MM.1S (cell line): ENCODE measurements around the gene ADGRV1.

Experiments
- DNase-seq: peaks from one replicate; pipeline ENCODE4 v3.0.0-alpha.2; 2015
- H2AFZ ChIP-seq: fragments of 300-600 bp; sonication (generic); 2 replicates; pipeline ENCODE4 v1.6.0; 2016; ENCODE audit warnings: antibody characterized with exemption, low read length
- H3F3A ChIP-seq: fragments of 300-600 bp; sonication (generic); 2 replicates; pipeline ENCODE4 v1.6.1; 2016; ENCODE audit warnings: mild to moderate bottlenecking, antibody characterized with exemption, low read length, moderate library complexity, mixed read lengths; ENCODE audit not compliant: insufficient read depth
- H3K27ac ChIP-seq: fragments of 300-600 bp; sonication (generic); 2 replicates; pipeline ENCODE4 v1.5.1; 2016; ENCODE audit warnings: mild to moderate bottlenecking, low read length
- H3K27me3 ChIP-seq: fragments of 300-600 bp; sonication (generic); replicated peaks from 2 replicates; pipeline ENCODE4 v1.6.0; 2016; ENCODE audit warnings: low read length; ENCODE audit not compliant: insufficient read depth
- H3K36me3 ChIP-seq: fragments of 300-600 bp; sonication (generic); replicated peaks from 2 replicates; pipeline ENCODE4 v1.6.1; 2016; ENCODE audit warnings: mild to moderate bottlenecking, low read length, mixed read lengths; ENCODE audit not compliant: insufficient read depth
- H3K4me1 ChIP-seq: fragments of 300-600 bp; sonication (generic); 2 replicates; pipeline ENCODE4 v1.6.1; 2016; ENCODE audit warnings: low read length, mixed read lengths
- H3K4me2 ChIP-seq: fragments of 300-600 bp; sonication (generic); 2 replicates; pipeline ENCODE4 v1.6.0; 2016; ENCODE audit warnings: low read depth, low read length
- H3K4me3 ChIP-seq: fragments of 300-600 bp; sonication (generic); 2 replicates; pipeline ENCODE4 v1.5.1; 2016; ENCODE audit warnings: low read length, mixed read lengths
- H3K79me2 ChIP-seq: fragments of 300-600 bp; sonication (generic); 2 replicates; pipeline ENCODE4 v1.6.1; 2016; ENCODE audit warnings: mixed run types, low read length, mixed read lengths
- H3K9ac ChIP-seq: fragments of 300-600 bp; sonication (generic); 2 replicates; pipeline ENCODE4 v1.6.1; 2016; ENCODE audit warnings: low read length, mixed read lengths
- H3K9me2 ChIP-seq: fragments of 300-600 bp; sonication (generic); replicated peaks from 2 replicates; pipeline ENCODE4 v1.6.1; 2016; ENCODE audit warnings: mild to moderate bottlenecking, low read length, mixed read lengths; ENCODE audit not compliant: insufficient read depth
- H3K9me3 ChIP-seq: fragments of 300-600 bp; sonication (generic); replicated peaks from 2 replicates; pipeline ENCODE4 v1.6.1; 2016; ENCODE audit warnings: mild to moderate bottlenecking, low read length, mixed read lengths; ENCODE audit not compliant: insufficient read depth
- H4K20me1 ChIP-seq: fragments of 300-600 bp; sonication (generic); 2 replicates; pipeline ENCODE4 v1.6.1; 2016; ENCODE audit warnings: mild to moderate bottlenecking, low read length, moderate library complexity, mixed read lengths; ENCODE audit not compliant: insufficient read depth
- EZH2 ChIP-seq: fragments of 300-600 bp; sonication (generic); optimal IDR thresholded peaks from 2 replicates; pipeline ENCODE3; 2017; ENCODE audit warnings: low read depth, mild to moderate bottlenecking, antibody characterized with exemption, low read length, mixed read lengths
- EZH2phosphoT487 ChIP-seq: fragments of 300-600 bp; sonication (generic); IDR thresholded peaks from 2 replicates; pipeline ENCODE4 v1.6.1; 2018; ENCODE audit warnings: antibody characterized with exemption, low read length
- TF ChIP-seq, protein P1 (sequence below): fragments of 300-600 bp; sonication (generic); IDR thresholded peaks from 2 replicates; pipeline ENCODE4 v1.5.1; 2016; ENCODE audit warnings: antibody characterized with exemption, low read length, mixed read lengths

ADGRV1 gene

GRCh38 chr5:90549729-90550275 is 8.8 kb upstream of the ADGRV1 start:
- no peaks in the 10 kb centered on the region for H3K9me2 ChIP-seq
- no peaks in the 10 kb centered on the region for H4K20me1 ChIP-seq
- H2AFZ ChIP-seq: no peak overlapping the region
- H3K27ac ChIP-seq: no peak overlapping the region
- no peaks in the 10 kb centered on the region for H3K36me3 ChIP-seq
- H3K4me2 ChIP-seq: no peak overlapping the region
- H3K9me3 ChIP-seq: no peaks in the 10 kb centered on the region
- H3F3A ChIP-seq: no peaks in the 10 kb centered on the region
- DNase-seq: no peak
- H3K4me1 ChIP-seq: no peaks in the 10 kb centered on the region
- H3K79me2 ChIP-seq: no peaks in the 10 kb centered on the region
- no peak overlapping the region for H3K9ac ChIP-seq
- H3K4me3 ChIP-seq: no peak overlapping the region
- no peaks in the 10 kb centered on the region for H3K27me3 ChIP-seq
- TF ChIP-seq, protein P1, sequence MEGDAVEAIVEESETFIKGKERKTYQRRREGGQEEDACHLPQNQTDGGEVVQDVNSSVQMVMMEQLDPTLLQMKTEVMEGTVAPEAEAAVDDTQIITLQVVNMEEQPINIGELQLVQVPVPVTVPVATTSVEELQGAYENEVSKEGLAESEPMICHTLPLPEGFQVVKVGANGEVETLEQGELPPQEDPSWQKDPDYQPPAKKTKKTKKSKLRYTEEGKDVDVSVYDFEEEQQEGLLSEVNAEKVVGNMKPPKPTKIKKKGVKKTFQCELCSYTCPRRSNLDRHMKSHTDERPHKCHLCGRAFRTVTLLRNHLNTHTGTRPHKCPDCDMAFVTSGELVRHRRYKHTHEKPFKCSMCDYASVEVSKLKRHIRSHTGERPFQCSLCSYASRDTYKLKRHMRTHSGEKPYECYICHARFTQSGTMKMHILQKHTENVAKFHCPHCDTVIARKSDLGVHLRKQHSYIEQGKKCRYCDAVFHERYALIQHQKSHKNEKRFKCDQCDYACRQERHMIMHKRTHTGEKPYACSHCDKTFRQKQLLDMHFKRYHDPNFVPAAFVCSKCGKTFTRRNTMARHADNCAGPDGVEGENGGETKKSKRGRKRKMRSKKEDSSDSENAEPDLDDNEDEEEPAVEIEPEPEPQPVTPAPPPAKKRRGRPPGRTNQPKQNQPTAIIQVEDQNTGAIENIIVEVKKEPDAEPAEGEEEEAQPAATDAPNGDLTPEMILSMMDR: no peak
- no peak for TF ChIP-seq EZH2phosphoT487
- no peak for TF ChIP-seq EZH2

GRCh38 chr5:90550963-90551362 is 7.6 kb upstream of the ADGRV1 start:
- Histone ChIP-seq H3K9ac (no peak overlapping the region), H3K9me2 (no peaks in the 10 kb centered on the region), H3K4me1 (no peaks in the 10 kb centered on the region), H3K9me3 (no peaks in the 10 kb centered on the region), H3K4me2 (no peak overlapping the region), H3F3A (no peaks in the 10 kb centered on the region), H3K36me3 (no peaks in the 10 kb centered on the region), H4K20me1 (no peaks in the 10 kb centered on the region), H3K79me2 (no peaks in the 10 kb centered on the region), H2AFZ (no peak overlapping the region), H3K27ac (no peak overlapping the region), H3K4me3 (no peak overlapping the region), H3K27me3 (no peaks in the 10 kb centered on the region)
- TF ChIP-seq EZH2 (no peak), EZH2phosphoT487 (no peak)
- TF ChIP-seq, protein P1: no peak
- no peak for DNase-seq

DNA sequence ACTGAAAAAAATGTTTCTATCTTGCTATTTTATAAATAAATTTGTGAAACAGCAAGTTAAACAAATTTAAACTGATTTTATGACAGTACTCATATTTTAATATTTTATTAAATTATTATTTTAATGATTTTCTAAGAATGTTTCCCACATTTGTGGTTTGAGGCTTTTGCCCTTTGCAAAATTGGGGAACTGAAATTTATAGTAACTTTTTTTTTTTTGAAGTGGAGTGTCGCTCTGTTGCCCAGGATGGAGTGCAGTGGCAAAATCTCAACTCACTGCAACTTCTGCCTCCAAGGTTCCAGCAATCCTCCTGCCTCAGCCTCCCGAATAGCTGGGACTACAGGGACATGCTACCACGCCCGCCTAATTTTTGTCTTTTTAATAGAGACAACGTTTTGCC is 7.2 kb upstream of the ADGRV1 start:
- Histone ChIP-seq H3K4me1 (no peaks in the 10 kb centered on the region), H3K9ac (no peak overlapping the region), H3F3A (no peaks in the 10 kb centered on the region), H3K9me2 (no peaks in the 10 kb centered on the region), H3K4me3 (no peak overlapping the region), H3K9me3 (no peaks in the 10 kb centered on the region), H4K20me1 (no peaks in the 10 kb centered on the region), H3K36me3 (no peaks in the 10 kb centered on the region), H3K4me2 (no peak overlapping the region), H2AFZ (no peak overlapping the region), H3K79me2 (no peaks in the 10 kb centered on the region), H3K27ac (no peak overlapping the region), H3K27me3 (no peaks in the 10 kb centered on the region)
- no peak for TF ChIP-seq EZH2
- TF ChIP-seq, protein P1: no peak
- no peak for TF ChIP-seq EZH2phosphoT487
- DNase-seq: no peak
